ENCODE measurements around the gene P2RX1.
"Not testable (repeated sequence)": the region's sequence is repeated elsewhere in the genome, so short reads cannot be mapped to it uniquely, and the experiment has no call there.

The P2RX1 gene

GRCh38 chr17:3951420-3951819, 35.2 kb upstream of the P2RX1 start:
- no peak for DNase-seq

GRCh38 chr17:3951003-3951402, 34.7 kb upstream of the P2RX1 start:
- no peak for DNase-seq

GRCh38 chr17:3950584-3950983, 34.3 kb upstream of the P2RX1 start:
- no peak for DNase-seq

- no peak for DNase-seq
Observed at GRCh38 chr17:3949418-3949817, 33.2 kb upstream of the P2RX1 start.

- DNase-seq: not testable (repeated sequence)
Observed at GRCh38 chr17:3948551-3948950, 32.3 kb upstream of the P2RX1 start.

- no peak for DNase-seq
Observed at GRCh38 chr17:3947318-3947810, 31.1 kb upstream of the P2RX1 start.

- DNase-seq: no peak
Observed at GRCh38 chr17:3946711-3947235, 30.5 kb upstream of the P2RX1 start.

- DNase-seq: no peak
Observed at GRCh38 chr17:3944485-3945388, 28.5 kb upstream of the P2RX1 start.

- no peak for DNase-seq
Observed at GRCh38 chr17:3943240-3943891, 27.1 kb upstream of the P2RX1 start.

GRCh38 chr17:3940965-3941698, 24.9 kb upstream of the P2RX1 start:
- no peak for DNase-seq

GRCh38 chr17:3937359-3937758, 21.1 kb upstream of the P2RX1 start:
- no peak for DNase-seq

GRCh38 chr17:3935825-3936355, 19.6 kb upstream of the P2RX1 start:
- no peak for DNase-seq

GRCh38 chr17:3935140-3935542, 18.9 kb upstream of the P2RX1 start:
- peak; percentile 46 for DNase-seq

GRCh38 chr17:3929764-3930163, 13.5 kb upstream of the P2RX1 start:
- DNase-seq: no peak

- DNase-seq: no peak
Observed at GRCh38 chr17:3929181-3929580, 12.9 kb upstream of the P2RX1 start.

- no peak for DNase-seq
Observed at GRCh38 chr17:3928406-3928805, 12.1 kb upstream of the P2RX1 start.

GRCh38 chr17:3927628-3928340, 11.5 kb upstream of the P2RX1 start:
- no peak for DNase-seq

- DNase-seq: no peak
Observed at GRCh38 chr17:3926860-3927627, 10.8 kb upstream of the P2RX1 start.

GRCh38 chr17:3925684-3926485, 9.6 kb upstream of the P2RX1 start:
- no peak for DNase-seq

- no peak for DNase-seq
Observed at GRCh38 chr17:3924512-3925350, 8.5 kb upstream of the P2RX1 start.

Measured in NCI-H1694 (cell line).